ENCODE data around the gene AP1S3.

AP1S3 gene

GRCh38 chr2:223759569-223760430, 77.6 kb downstream of the AP1S3 start:
- DNase-seq: no peak

DNA sequence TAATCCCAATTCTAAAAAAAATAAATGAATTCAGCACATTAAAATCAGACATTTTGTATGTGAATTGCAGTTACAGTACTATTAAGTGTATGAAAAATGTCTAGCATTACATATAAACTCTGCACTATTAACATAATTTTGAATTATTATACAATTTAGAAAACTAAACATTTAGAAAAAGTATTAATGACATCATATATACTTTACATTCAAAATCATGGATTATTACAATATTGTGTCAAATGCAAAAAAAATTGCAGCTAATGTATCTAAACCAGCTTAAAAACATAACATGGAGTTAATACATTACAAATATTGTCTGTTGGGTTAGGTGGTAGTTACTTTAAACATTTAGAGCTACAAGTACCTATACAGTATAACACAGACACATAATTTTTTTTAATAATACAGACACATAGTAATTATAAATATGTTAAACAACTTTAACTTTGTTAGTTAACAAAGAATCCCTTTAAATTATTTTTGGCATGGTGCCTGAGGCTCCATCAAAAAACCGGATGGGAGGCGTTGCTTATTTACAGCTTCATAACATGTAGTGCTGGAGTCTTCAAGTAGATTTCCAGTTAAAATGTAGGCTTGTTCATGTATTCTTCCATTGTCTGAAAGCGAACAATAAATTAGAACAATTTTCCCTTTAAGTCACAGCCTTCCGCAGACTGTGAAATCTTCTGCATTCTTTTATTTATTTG, 79.1 kb downstream of the AP1S3 start:
- DNase-seq: no peak

- no peak for DNase-seq
Observed at GRCh38 chr2:223753940-223754339, 83.4 kb downstream of the AP1S3 start.

DNA sequence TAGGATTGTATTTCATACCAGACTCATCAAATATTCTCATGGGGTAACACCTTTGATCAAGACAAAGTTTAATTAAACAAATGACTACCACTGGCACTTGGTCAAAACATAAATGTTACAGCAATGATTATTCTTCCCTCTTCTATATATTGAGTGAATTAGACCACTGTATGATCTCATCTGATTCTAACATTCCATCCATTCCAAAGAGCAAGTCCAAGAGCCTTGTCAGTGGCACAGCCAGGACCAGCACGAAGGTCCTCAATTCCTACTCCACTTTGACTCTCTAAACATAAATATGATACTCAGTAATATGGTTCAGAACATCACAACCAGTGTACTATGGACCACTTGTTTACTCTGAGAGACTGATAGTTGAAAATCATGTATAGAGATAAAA, 86.4 kb downstream of the AP1S3 start:
- no peak for DNase-seq

- no peak for DNase-seq
Observed at GRCh38 chr2:223747392-223748042, 89.9 kb downstream of the AP1S3 start.

DNA sequence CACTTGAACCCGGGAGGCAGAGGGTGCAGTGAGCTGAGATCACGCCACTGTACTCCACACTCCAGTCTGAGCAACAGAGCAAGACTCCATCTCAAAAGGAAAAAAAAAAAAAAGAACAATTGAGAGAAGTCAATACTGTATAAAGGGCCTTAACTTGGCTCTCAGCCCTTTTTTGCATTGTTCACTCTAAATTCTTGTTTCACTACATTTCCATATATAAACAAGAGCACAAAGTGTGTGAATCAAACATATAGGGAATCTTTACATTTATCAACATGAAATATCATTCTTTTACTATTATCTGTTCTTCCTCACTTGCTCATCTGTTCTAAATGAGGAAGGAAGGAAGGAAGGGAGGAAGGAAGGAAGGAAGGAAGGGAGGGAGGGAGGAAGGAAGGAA, 90.8 kb downstream of the AP1S3 start:
- no peak for DNase-seq

DNA sequence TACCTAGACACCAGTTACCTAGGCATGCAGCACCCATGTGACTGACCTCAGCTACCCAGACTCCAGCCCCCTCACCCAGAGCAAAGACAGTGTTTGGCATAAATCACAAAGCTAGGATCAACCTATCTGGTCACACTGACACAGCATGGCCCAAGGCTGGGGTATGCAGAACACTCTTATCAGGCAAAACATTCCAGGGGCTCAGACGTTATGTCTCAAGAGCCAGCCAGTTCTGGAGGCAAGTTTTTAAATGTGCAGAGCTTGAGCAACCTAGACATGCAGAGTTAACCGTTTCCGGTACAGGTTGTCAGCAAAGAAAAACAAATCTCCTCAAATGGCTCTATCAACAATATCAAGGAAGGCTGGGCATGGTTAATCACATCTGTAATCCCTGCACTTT, 92.8 kb downstream of the AP1S3 start:
- no peak for DNase-seq

- DNase-seq: no peak
Observed at GRCh38 chr2:223740679-223741078, 96.7 kb downstream of the AP1S3 start.

- DNase-seq: no peak
Observed at GRCh38 chr2:223737207-223737606, 100.2 kb downstream of the AP1S3 start.

- DNase-seq: no peak
Observed at GRCh38 chr2:223736488-223736887, 100.9 kb downstream of the AP1S3 start.

- no peak for DNase-seq
Observed at GRCh38 chr2:223735659-223736244, 101.6 kb downstream of the AP1S3 start.

DNA sequence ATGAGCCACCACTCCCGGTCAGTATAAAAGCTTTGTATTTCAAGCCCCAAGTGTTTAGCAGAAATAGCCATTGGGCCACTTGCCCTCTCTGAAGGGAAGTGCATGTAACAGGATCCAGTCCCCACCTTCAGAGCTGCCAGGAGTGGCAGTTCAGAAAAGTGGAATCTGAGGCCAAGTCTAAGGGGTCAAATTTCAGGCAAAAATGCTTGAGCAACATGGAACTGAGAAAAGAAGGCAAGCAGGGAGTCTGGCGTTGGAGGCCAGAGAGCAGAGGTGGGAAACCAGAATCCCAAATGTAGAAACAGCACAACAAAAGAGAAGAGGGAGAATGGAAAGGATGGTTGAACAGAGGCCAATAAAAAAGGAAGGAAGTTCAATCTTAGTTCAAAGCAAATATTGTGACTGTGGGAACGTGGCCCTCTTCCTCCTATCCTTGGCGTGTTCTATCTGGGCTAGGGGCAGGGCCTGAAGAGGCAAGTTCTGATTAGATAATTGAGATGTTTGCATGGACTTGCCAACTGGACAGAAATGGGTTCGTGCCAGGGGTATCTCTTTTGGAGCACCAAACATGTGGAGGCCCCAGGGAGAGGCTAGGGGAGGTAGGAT, 102.2 kb downstream of the AP1S3 start:
- DNase-seq: no peak

- DNase-seq: no peak
Observed at GRCh38 chr2:223734346-223734745, 103.0 kb downstream of the AP1S3 start.

- no peak for DNase-seq
Observed at GRCh38 chr2:223732346-223732745, 105.0 kb downstream of the AP1S3 start.

DNA sequence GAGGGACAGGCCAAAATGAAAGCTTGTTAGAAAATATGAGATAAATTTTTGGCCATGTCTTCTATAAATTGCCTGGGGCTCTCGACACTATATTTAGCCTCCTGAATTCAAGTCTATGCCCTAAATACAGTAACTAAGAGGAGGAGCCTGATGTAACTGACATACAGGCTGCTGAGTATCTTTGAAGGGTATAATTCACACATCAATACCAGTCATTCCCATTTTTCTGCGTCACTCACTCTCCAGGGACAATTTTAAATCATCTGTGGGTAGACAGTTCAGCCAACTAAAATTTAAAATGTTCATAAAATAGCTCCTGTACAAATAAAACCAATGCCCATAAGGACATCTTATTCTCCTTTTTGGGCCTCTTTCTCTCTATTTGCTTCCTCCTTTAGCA, 105.9 kb downstream of the AP1S3 start:
- DNase-seq: no peak

DNA sequence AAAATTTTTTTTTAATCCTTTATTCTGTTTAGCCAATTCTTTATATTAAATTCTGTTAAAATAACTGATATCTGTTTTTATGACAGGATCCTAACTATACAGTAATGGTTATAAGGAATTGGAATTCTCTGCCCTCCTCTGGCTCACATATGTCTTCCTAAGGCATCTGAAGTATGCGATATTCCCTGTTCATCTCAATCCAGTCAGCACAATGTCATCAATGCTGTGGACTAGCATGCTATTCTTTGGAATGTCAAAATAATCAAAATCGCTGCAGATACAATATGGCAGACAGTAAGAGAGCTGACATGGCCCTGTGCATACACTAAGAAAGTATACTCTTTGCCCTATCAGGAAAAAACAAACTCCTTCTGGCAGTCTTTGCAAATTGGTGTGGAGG, 107.6 kb downstream of the AP1S3 start:
- no peak for DNase-seq

DNA sequence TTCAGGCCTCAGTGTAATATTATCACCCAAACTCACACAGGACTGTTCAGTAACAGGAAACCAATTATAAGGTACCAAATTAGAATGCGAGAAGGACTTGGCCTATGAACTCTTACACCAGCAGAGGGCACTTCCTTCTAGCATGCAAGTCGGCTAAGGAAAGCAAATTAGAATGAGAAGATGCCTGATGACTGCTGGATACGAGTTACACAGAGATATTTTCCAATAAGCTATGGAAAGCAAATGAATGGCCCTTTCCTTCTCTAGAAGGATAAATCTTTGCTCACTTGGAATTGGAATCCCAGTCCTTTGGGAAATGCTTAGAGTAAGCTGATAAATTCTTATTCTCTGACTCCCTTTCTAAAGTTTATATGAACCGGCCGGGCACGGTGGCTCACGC, 109.8 kb downstream of the AP1S3 start:
- no peak for DNase-seq

DNA sequence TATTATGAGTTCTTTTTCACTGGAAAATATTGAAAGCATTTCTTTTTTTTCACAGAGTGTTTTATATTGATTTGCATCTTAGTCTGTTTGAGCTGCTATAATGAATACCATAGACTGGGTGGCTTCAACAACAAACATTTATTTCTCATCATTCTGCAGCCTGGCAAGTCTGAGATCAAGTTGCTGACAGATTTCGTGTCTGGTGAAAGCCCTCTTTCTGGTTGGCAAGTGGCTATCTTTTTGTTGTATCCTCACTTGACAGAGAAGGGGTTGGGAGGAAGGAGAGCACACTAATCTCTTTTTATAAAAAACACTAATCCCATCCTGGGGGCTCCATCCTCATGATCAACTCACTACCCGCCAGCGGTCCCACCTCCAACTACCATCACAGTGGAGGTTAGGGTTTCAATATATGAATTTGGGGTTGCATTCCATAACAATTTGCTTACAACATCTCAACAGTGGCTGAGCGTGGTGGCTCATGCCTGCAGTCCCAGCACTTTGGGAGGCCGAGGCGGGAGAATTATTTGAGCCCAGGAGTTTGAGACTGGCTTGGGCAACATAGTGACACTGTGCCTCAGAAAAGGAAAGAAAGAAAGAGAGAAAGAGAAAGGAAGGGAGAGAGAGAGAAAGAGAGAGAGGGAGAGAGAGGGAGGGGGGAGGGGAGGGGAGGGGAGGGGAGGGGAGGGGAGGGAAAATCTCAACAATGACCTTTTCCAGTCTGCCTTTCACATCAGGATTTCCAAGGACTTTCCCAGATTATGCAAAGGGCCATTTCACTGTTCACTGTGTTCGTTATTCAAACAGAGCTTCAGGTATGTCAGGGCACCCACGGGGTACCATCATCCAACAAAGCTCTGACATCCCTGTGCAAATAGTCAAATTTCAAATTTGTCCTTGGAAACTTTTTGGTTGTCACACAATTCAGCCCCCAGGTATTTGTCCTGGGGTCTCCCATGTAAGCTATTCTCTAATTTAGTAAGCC, 111.1 kb downstream of the AP1S3 start:
- DNase-seq: no peak

DNA sequence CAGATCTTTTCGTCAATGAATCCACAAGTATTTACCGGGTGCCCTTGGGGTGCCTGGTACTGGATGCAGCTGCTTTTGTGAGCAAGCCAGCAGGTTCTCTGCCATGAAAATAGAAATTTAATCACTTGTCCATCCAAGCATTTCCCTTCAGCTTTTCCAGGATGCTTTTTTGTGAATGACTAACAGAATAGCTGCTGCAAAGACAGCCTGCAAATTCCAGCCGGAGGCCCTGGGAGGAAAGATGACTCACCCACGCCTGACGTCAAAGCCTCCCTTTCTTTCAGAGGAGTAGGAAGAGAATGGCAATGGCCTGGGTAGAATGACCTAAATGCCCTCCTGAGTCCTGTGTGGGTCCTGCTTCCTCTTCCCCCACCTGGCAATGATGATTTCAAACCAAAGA, 111.9 kb downstream of the AP1S3 start:
- DNase-seq: no peak

GRCh38 chr2:223724861-223725260, 112.5 kb downstream of the AP1S3 start:
- DNase-seq: no peak

- no peak for DNase-seq
Observed at GRCh38 chr2:223723954-223724411, 113.4 kb downstream of the AP1S3 start.

- no peak for DNase-seq
Observed at GRCh38 chr2:223722226-223722625, 115.2 kb downstream of the AP1S3 start.
